H1 (cell line): ENCODE results near the gene TUT1. TPM values are rescaled to one million over a fixed set of nuclear protein-coding genes. Genes with fewer than 3 reads are reported as not detected.

Experiments
- BACH1 ChIP-seq: IDR thresholded peaks from 2 replicates; pipeline ENCODE4 v1.6.1; 2012; ENCODE audit warnings: low read length, improper control_type of control experiment
- BRCA1 ChIP-seq: IDR thresholded peaks from 2 replicates; pipeline ENCODE4 v1.6.1; 2012; ENCODE audit warnings: low read depth, low read length, improper control_type of control experiment
- CBX8 ChIP-seq: fragments of 300-800, 300-1000 bp; sonication (generic); IDR thresholded peaks from 2 replicates; pipeline ENCODE4 v1.7.1; 2016; ENCODE audit warnings: low read depth, low read length, borderline replicate concordance
- CHD2 ChIP-seq: IDR thresholded peaks from 2 replicates; pipeline ENCODE4 v1.6.1; 2012; ENCODE audit warnings: low read length, improper control_type of control experiment
- EP300 ChIP-seq, 2 experiments: IDR thresholded peaks; 1 replicate in 1 of 2; 2 replicates in 1 of 2; pipeline ENCODE4 v1.6.1; 2011 to 2012; ENCODE audit warnings: low read depth in 2 of 2, low read length in 2 of 2, mild to moderate bottlenecking in 2 of 2, borderline replicate concordance in 1 of 2, inconsistent platforms in 1 of 2, moderate library complexity in 1 of 2
- GABPA ChIP-seq: IDR thresholded peaks from 2 replicates; pipeline ENCODE4 v1.6.1; 2011; ENCODE audit warnings: mild to moderate bottlenecking, low read length, moderate library complexity, borderline replicate concordance; ENCODE audit not compliant: insufficient read depth
- KDM1A ChIP-seq: fragments of 200-600, 300-600 bp; sonication (generic); IDR thresholded peaks from 2 replicates; pipeline ENCODE4 v1.7.1; 2016; ENCODE audit warnings: mild to moderate bottlenecking, low read length, borderline replicate concordance
- NRF1 ChIP-seq: IDR thresholded peaks from 2 replicates; pipeline ENCODE4 v1.6.1; 2011; ENCODE audit warnings: mild to moderate bottlenecking, low read depth, low read length, improper control_type of control experiment
- PHF8 ChIP-seq: fragments of 200-600 bp; sonication (generic); conservative IDR thresholded peaks from 2 replicates; pipeline ENCODE4 v1.7.1; 2012; ENCODE audit warnings: low read depth, mild to moderate bottlenecking, inconsistent platforms, low read length, moderate library complexity
- RBBP5 ChIP-seq: IDR thresholded peaks from 2 replicates; pipeline ENCODE4 v1.7.1; 2012; ENCODE audit warnings: low read depth, mild to moderate bottlenecking, inconsistent platforms, low read length, moderate library complexity, borderline replicate concordance
- RFX5 ChIP-seq: IDR thresholded peaks from 2 replicates; pipeline ENCODE4 v1.6.1; 2011; ENCODE audit warnings: low read depth, low read length, improper control_type of control experiment, borderline replicate concordance
- SIRT6 ChIP-seq: IDR thresholded peaks from one replicate; pipeline ENCODE4 v1.7.1; 2012; ENCODE audit warnings: low read length, inconsistent platforms
- SRF ChIP-seq: IDR thresholded peaks from 2 replicates; pipeline ENCODE4 v1.6.1; 2011; ENCODE audit warnings: mild to moderate bottlenecking, low read depth, low read length, moderate library complexity
- TAF7 ChIP-seq: optimal IDR thresholded peaks from 2 replicates; pipeline ENCODE3; 2011; ENCODE audit warnings: low read depth, mild to moderate bottlenecking, inconsistent platforms, low read length, moderate library complexity, borderline replicate concordance
- TCF12 ChIP-seq: IDR thresholded peaks from 2 replicates; pipeline ENCODE4 v1.6.1; 2011; ENCODE audit warnings: low read depth, mild to moderate bottlenecking, low read length
- TEAD4 ChIP-seq: IDR thresholded peaks from 2 replicates; pipeline ENCODE4 v1.6.1; 2012; ENCODE audit warnings: low read depth, low read length, inconsistent platforms, mixed read lengths
- polyA plus RNA-seq, 7 experiments: library from polyadenylated mRNA; depleted of rRNA in 3 of 7; stranded (reverse) in 5 of 7; unstranded in 2 of 7; fragments of >200 nt in 5 of 7; fragments of 200-250 nt in 2 of 7; gene quantifications; 1 replicate in 5 of 7; 2 replicates in 1 of 7; 4 replicates in 1 of 7; pipeline versions ENCODE4 v1.2.1 to v1.2.3, GENCODE V29; 2011 to 2013; ENCODE audit warnings: missing spikeins in 2 of 7, mixed read lengths in 2 of 7
- total RNA-seq: library from RNA; stranded (reverse); fragmentation: NEBNext Ultra II Directional; extraction: Animal tissue kit (Norgen Biotek cat#: 25700); gene quantifications from 2 replicates; pipeline ENCODE4 v1.2.1, GENCODE V29; 2021
- TF ChIP-seq, protein P1 (sequence below), 3 experiments: IDR thresholded peaks; 1 replicate in 2 of 3; 2 replicates in 1 of 3; pipeline versions ENCODE4 v1.5.1 to v1.6.1; 2011; ENCODE audit warnings: low read length in 3 of 3, mild to moderate bottlenecking in 3 of 3, inconsistent platforms in 2 of 3, low read depth in 1 of 3, moderate library complexity in 1 of 3; ENCODE audit not compliant: insufficient read depth in 1 of 3; ENCODE audit errors: control extremely low read depth in 1 of 3
- TF ChIP-seq, protein P2 (sequence below): IDR thresholded peaks from 2 replicates; pipeline ENCODE4 v1.6.1; 2011; ENCODE audit warnings: low read length, improper control_type of control experiment

The TUT1 gene
- total and polyA plus RNA-seq, 2 of the 8 experiments (the other 6 are each of a cell fraction or from before 2014, with no cell fraction given): 17.8 to 24.6 TPM

DNA sequence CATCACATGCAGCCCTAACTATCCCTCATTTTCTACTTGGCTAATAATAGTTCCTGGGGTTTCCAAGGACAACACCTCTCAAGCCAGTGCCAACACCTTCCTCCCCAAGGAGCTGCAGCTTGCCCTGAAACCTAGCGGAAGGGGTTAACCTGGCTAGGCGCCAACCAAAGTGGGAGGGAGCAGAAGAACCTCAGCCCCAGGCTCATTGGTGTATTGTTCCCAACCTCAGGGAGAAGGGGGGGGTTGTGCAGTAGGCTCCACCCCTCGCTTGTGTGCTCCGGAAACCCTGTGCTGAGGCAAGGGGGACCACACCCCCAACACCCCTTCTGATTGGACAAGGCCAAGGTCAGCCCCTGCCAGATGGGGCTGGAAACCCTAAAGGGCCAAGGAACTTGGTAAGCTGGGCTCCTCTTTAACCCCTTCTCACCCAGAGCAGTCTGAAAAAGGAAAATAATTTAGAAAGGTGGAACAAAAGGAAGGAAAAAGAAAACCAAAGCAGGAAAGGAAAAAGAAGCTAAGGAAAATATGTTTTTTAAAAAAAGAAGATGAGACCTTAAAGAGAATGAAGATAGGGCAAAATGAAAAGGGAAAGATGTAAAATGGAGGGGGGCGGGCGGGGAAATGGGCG, 7.9 kb upstream of the TUT1 start (continued):
- TF ChIP-seq, protein P1, sequence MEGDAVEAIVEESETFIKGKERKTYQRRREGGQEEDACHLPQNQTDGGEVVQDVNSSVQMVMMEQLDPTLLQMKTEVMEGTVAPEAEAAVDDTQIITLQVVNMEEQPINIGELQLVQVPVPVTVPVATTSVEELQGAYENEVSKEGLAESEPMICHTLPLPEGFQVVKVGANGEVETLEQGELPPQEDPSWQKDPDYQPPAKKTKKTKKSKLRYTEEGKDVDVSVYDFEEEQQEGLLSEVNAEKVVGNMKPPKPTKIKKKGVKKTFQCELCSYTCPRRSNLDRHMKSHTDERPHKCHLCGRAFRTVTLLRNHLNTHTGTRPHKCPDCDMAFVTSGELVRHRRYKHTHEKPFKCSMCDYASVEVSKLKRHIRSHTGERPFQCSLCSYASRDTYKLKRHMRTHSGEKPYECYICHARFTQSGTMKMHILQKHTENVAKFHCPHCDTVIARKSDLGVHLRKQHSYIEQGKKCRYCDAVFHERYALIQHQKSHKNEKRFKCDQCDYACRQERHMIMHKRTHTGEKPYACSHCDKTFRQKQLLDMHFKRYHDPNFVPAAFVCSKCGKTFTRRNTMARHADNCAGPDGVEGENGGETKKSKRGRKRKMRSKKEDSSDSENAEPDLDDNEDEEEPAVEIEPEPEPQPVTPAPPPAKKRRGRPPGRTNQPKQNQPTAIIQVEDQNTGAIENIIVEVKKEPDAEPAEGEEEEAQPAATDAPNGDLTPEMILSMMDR (IDR thresholded peaks at IDR 0.05; ENCODE audit: control extremely low read depth in 1 of 3, insufficient read depth in 1 of 3, low read depth in 1 of 3, low read length in 3 of 3): no peak; a peak in 1 of 4 replicates
- TF ChIP-seq EP300 (IDR thresholded peaks at IDR 0.05; ENCODE audit: borderline replicate concordance in 1 of 2, low read depth in 2 of 2, low read length in 2 of 2) (peak in 1 of 2 experiments; percentile 7; a peak in 1 of 3 replicates), BACH1 (no peak), KDM1A (no peak), CBX8 (no peak), TEAD4 (no peak), RBBP5 (no peak), RFX5 (no peak), NRF1 (no peak), CHD2 (no peak), SIRT6 (no peak), GABPA (no peak), PHF8 (no peak), SRF (no peak), BRCA1 (no peak), TAF7 (no peak), TCF12 (no peak)
- TF ChIP-seq, protein P2, sequence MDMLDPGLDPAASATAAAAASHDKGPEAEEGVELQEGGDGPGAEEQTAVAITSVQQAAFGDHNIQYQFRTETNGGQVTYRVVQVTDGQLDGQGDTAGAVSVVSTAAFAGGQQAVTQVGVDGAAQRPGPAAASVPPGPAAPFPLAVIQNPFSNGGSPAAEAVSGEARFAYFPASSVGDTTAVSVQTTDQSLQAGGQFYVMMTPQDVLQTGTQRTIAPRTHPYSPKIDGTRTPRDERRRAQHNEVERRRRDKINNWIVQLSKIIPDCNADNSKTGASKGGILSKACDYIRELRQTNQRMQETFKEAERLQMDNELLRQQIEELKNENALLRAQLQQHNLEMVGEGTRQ: no peak
